OCI-LY7 (cell line): Measurements from ENCODE around the gene TTC31. TPM values are rescaled to one million over a fixed set of nuclear protein-coding genes. Genes with fewer than 3 reads are reported as not detected.

Experiments used
- BruUV-seq: library from RNA; stranded (reverse); fragments of 400-500 nt; replicated peaks from 2 replicates; lab custom pipeline; 2021; lab: Mats Ljungman, UMichigan
- CTCF ChIA-PET: fragments of 300-600 bp; sonication (Branson Sonifier 250); formaldehyde crosslinking; loops from one replicate; lab custom pipeline; 2022; ENCODE audit warnings: antibody characterized with exemption; ENCODE audit not compliant: unreplicated experiment; lab: Charles Lee
- POLR2A ChIA-PET: fragments of 300-600 bp; sonication (Branson Sonifier 250); formaldehyde crosslinking; loops from one replicate; lab custom pipeline; 2022; ENCODE audit warnings: antibody characterized with exemption; lab: Charles Lee
- DNase-seq: peaks from one replicate; pipeline ENCODE4 v3.0.0-alpha.2; 2015; ENCODE audit warnings: low spot score
- H2AFZ ChIP-seq: fragments of 200-600 bp; sonication (generic), shearing (Covaris generic); 2 replicates; pipeline ENCODE4 v1.6.1; 2014; ENCODE audit warnings: mild to moderate bottlenecking, antibody characterized with exemption, low read length, moderate library complexity
- H3K27ac ChIP-seq: fragments of 200-600 bp; sonication (generic); 2 replicates; pipeline ENCODE4 v1.5.1; 2014; ENCODE audit warnings: mixed run types, low read depth, mild to moderate bottlenecking, moderate library complexity, low read length, inconsistent platforms; ENCODE audit not compliant: poor library complexity, severe bottlenecking
- H3K36me3 ChIP-seq: fragments of 200-600 bp; sonication (generic); 2 replicates; pipeline ENCODE4 v1.6.1; 2014; ENCODE audit warnings: mild to moderate bottlenecking, antibody characterized with exemption, low read length, moderate library complexity, mixed read lengths; ENCODE audit not compliant: insufficient read depth
- H3K4me1 ChIP-seq: fragments of 200-600 bp; sonication (generic); 2 replicates; pipeline ENCODE4 v1.5.1; 2014; ENCODE audit warnings: mild to moderate bottlenecking, low read length; ENCODE audit not compliant: insufficient read depth, poor library complexity, severe bottlenecking
- H3K4me2 ChIP-seq: fragments of 200-600 bp; sonication (generic); 2 replicates; pipeline ENCODE4 v1.6.1; 2014; ENCODE audit warnings: mild to moderate bottlenecking, low read length
- H3K4me3 ChIP-seq: fragments of 200-600 bp; sonication (generic); 2 replicates; pipeline ENCODE4 v1.5.1; 2014; ENCODE audit warnings: mild to moderate bottlenecking, low read depth, low read length; ENCODE audit not compliant: poor library complexity, severe bottlenecking
- H3K79me2 ChIP-seq: fragments of 200-600 bp; sonication (generic); 2 replicates; pipeline ENCODE4 v1.6.1; 2016; ENCODE audit warnings: low read depth, mild to moderate bottlenecking, low read length, moderate library complexity, mixed read lengths; ENCODE audit not compliant: insufficient read depth
- H3K9me2 ChIP-seq: fragments of 200-600 bp; sonication (generic); 2 replicates; pipeline ENCODE4 v1.6.1; 2016; ENCODE audit warnings: mild to moderate bottlenecking, low read length, mixed read lengths; ENCODE audit not compliant: insufficient read depth
- H3K9me3 ChIP-seq: fragments of 200-600 bp; sonication (generic); 2 replicates; pipeline ENCODE4 v1.6.1; 2014; ENCODE audit warnings: mild to moderate bottlenecking, mixed run types, low read length, mixed read lengths
- H4K20me1 ChIP-seq: fragments of 200-600 bp; sonication (generic); 2 replicates; pipeline ENCODE4 v1.6.1; 2014; ENCODE audit warnings: mild to moderate bottlenecking, antibody characterized with exemption, low read length, moderate library complexity, mixed read lengths; ENCODE audit not compliant: insufficient read depth
- EZH2phosphoT487 ChIP-seq: fragments of 200-600 bp; sonication (generic); IDR thresholded peaks from 2 replicates; pipeline ENCODE4 v1.6.1; 2018; ENCODE audit warnings: low read depth, borderline replicate concordance, mild to moderate bottlenecking, mixed run types, antibody characterized with exemption, low read length, moderate library complexity, mixed read lengths
- intact Hi-C: fragments of 100-400 bp; cut with micrococcal nuclease; formaldehyde crosslinking; loops from one replicate; pipeline ENCODE4 v1.10.0; 2022; ENCODE audit not compliant: unreplicated experiment
- total RNA-seq, 2 experiments: library from RNA; depleted of rRNA in 1 of 2; stranded (reverse); fragments of >200 nt in 1 of 2; shearing (Covaris generic) in 1 of 2; gene quantifications; 2 replicates each; pipeline ENCODE4 v1.2.3, GENCODE V29; 2014 to 2022
- TF ChIP-seq, protein P1 (sequence below): fragments of 200-600 bp; sonication (generic); conservative IDR thresholded peaks from 2 replicates; pipeline ENCODE4 v1.5.1; 2014; ENCODE audit warnings: mild to moderate bottlenecking, antibody characterized with exemption, low read length, moderate library complexity, mixed read lengths

Gene TTC31
- total RNA-seq, 2 experiments from 2014 or later: 31.5 to 34.6 TPM

DNA sequence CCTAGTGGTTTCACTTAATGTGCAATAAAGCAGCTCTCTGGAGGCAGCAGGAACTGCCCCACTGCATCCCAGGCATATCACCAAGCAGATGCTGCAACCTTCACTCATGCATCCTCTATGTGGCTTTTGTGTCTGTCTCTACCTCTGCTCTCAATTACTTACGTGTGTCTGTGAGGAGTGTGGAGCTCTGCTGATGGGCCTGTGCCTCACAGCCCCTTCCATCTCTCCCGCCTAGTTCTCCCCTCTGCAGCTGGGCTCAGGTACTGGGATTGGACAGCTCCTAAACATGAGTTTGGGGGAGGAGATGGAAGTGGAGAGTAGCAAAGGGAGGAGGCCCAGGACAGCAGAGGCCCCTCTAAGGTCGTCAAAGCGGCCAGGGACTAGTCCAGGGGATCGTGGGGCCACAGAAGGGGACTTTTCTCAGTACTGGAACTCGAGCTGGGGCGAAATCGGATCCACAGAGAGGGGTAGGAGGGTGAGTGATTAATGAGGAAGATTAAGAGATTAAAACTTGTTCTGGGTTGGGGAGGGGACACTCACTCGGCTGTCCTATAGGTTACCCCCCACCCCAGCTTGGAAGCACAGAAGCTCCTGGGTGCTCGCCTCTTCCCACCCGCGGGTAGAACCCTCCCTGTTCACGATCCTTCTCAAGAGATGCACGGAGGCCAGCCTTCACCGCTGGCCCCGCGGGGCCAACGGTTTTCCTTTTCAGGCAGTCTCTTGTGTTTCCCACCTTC is 18.6 kb downstream of the TTC31 start:
- Histone ChIP-seq H3K27ac (no peak overlapping the region), H3K4me2 (no peak overlapping the region), H2AFZ (no peak overlapping the region), H3K9me2 (no peaks in the 10 kb centered on the region), H3K79me2 (peaks cover 1% of the 10 kb centered on the region; the same call in 1 of the 2 replicates), H3K4me1 (peaks cover 19% of the 10 kb centered on the region), H3K4me3 (no peak overlapping the region), H3K9me3 (no peaks in the 10 kb centered on the region), H3K36me3 (peaks cover 15% of the 10 kb centered on the region), H4K20me1 (no peaks in the 10 kb centered on the region)
- no TSS peak for BruUV-seq
- ChIA-PET POLR2A (interaction anchor here (0.6 to 0.7 kb wide), 2 partner anchors 17 to 29 kb away, joined by 3 read pairs; partner anchors contain the start of gene HTRA2), CTCF (interaction anchor here (0.5 kb wide), 1 partner anchor 49 kb away, joined by 3 read pairs; no protein-coding TSS in a partner anchor)
- TF ChIP-seq, protein P1, sequence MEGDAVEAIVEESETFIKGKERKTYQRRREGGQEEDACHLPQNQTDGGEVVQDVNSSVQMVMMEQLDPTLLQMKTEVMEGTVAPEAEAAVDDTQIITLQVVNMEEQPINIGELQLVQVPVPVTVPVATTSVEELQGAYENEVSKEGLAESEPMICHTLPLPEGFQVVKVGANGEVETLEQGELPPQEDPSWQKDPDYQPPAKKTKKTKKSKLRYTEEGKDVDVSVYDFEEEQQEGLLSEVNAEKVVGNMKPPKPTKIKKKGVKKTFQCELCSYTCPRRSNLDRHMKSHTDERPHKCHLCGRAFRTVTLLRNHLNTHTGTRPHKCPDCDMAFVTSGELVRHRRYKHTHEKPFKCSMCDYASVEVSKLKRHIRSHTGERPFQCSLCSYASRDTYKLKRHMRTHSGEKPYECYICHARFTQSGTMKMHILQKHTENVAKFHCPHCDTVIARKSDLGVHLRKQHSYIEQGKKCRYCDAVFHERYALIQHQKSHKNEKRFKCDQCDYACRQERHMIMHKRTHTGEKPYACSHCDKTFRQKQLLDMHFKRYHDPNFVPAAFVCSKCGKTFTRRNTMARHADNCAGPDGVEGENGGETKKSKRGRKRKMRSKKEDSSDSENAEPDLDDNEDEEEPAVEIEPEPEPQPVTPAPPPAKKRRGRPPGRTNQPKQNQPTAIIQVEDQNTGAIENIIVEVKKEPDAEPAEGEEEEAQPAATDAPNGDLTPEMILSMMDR: no peak
- TF ChIP-seq EZH2phosphoT487: no peak
- intact Hi-C loops: no loop called here
- DNase-seq: no peak

DNA sequence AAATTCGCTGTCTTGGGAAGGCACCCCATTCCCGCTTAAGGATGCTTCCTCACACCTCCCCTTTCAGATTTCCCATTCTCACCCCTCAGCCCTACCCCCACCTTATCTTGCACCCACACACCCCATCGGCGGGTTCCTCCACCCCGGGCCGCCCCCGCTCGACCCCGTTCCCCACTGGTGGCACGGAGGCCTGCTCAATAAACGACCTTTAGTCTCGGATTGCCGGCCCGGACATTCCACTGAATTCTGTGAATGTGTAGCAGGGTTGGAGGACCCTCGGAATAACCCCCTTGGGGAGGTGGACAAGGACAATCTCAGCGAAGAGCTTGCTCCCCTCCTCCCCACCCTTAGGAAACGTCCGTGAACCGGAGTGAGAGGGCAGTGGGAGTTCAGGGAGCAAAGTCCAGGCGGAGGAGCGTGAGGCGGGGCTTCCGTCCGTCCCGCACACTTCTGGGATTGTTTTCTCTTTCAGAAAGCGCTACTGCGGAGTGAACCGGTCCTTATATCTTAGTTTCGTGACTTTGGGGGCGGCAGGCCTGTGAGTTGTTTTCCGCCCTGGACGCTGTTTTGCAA is 19.4 kb downstream of the TTC31 start:
- peak overlapping the region; percentile 45; the same call in 1 of the 2 replicates for H3K4me2 ChIP-seq
- TF ChIP-seq EZH2phosphoT487: no peak
- TF ChIP-seq, protein P1: no peak
- H3K9me3 ChIP-seq: no peaks in the 10 kb centered on the region
- H3K9me2 ChIP-seq: no peaks in the 10 kb centered on the region
- ChIA-PET POLR2A (no interaction called here), CTCF (no interaction called here)
- BruUV-seq: no TSS peak
- no peaks in the 10 kb centered on the region for H4K20me1 ChIP-seq
- peaks cover 15% of the 10 kb centered on the region for H3K36me3 ChIP-seq
- intact Hi-C loops: no loop called here
- H2AFZ ChIP-seq: no peak overlapping the region
- H3K27ac ChIP-seq: no peak overlapping the region
- H3K79me2 ChIP-seq: peaks cover 5% of the 10 kb centered on the region; the same call in 1 of the 2 replicates
- peaks cover 23% of the 10 kb centered on the region for H3K4me1 ChIP-seq
- DNase-seq: no peak
- no peak overlapping the region for H3K4me3 ChIP-seq
